H1 (cell line): ENCODE results near the gene HTR4. TPM values are rescaled to one million over a fixed set of nuclear protein-coding genes. Genes with fewer than 3 reads are reported as not detected.

Experiments
- CHD1 ChIP-seq: IDR thresholded peaks from 2 replicates; pipeline ENCODE4 v1.6.1; 2012; ENCODE audit warnings: low read depth, low read length, improper control_type of control experiment
- JUND ChIP-seq: IDR thresholded peaks from 2 replicates; pipeline ENCODE4 v1.6.1; 2011; ENCODE audit warnings: mild to moderate bottlenecking, improper control_type of control experiment, low read length
- MAFK ChIP-seq: IDR thresholded peaks from 2 replicates; pipeline ENCODE4 v1.6.1; 2012; ENCODE audit warnings: low read depth, mild to moderate bottlenecking, improper control_type of control experiment, low read length
- ZNF274 ChIP-seq: IDR thresholded peaks from 2 replicates; pipeline ENCODE4 v1.7.0; 2012; ENCODE audit warnings: low read length, borderline replicate concordance; ENCODE audit errors: extremely low read depth
- polyA plus RNA-seq, 7 experiments: library from polyadenylated mRNA; depleted of rRNA in 3 of 7; stranded (reverse) in 5 of 7; unstranded in 2 of 7; fragments of >200 nt in 5 of 7; fragments of 200-250 nt in 2 of 7; gene quantifications; 1 replicate in 5 of 7; 2 replicates in 1 of 7; 4 replicates in 1 of 7; pipeline versions ENCODE4 v1.2.1 to v1.2.3, GENCODE V29; 2011 to 2013; ENCODE audit warnings: missing spikeins in 2 of 7, mixed read lengths in 2 of 7
- total RNA-seq: library from RNA; stranded (reverse); fragmentation: NEBNext Ultra II Directional; extraction: Animal tissue kit (Norgen Biotek cat#: 25700); gene quantifications from 2 replicates; pipeline ENCODE4 v1.2.1, GENCODE V29; 2021

Gene HTR4
- total and polyA plus RNA-seq, 2 of the 8 experiments (the other 6 are each of a cell fraction or from before 2014, with no cell fraction given), result not detected

DNA sequence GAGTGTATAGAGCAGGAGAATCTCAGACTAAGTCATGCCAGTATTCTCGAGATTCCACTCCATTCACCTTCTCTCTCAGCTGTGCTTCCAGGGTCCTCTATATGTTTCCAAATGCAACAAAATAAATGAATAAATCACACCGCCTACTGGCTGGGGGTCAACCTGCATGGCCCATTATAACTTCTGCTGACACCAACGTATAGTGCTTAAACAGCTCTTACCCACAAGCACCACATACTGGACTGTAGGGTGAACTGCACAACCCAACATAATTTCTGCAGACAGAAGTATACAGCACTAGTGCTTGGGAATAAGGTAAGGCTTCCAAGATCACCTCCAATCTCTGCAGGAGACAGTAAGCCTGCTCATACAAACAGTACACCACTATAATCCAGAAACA is 33.1 kb upstream of the HTR4 start (continued):
- TF ChIP-seq MAFK (peak; percentile 64; the same call in 1 of the 2 replicates), CHD1 (no peak), ZNF274 (no peak), JUND (no peak)
